Measurements from ENCODE around the gene MAGEF1.

Gene MAGEF1

GRCh38 chr3:184677344-184678316, 34.2 kb downstream of the MAGEF1 start:
- Histone ChIP-seq H3K4me2 (no peak overlapping the region), H4K20me1 (ENCODE audit: insufficient read depth) (no peaks in the 10 kb centered on the region), H2AFZ (ENCODE audit: low read depth) (no peak overlapping the region), H3K9ac (no peak overlapping the region), H3K4me3 (IDR thresholded peaks at IDR 0.05; ENCODE audit: insufficient read depth, low read depth, low read length) (no peak overlapping the region), H3K36me3 (ENCODE audit: insufficient read depth) (no peaks in the 10 kb centered on the region), H3K79me2 (ENCODE audit: insufficient read depth, low read depth) (no peaks in the 10 kb centered on the region), H3K4me1 (ENCODE audit: low read depth, poor library complexity, severe bottlenecking) (no peaks in the 10 kb centered on the region), H3K27ac (no peak overlapping the region), H3K27me3 (ENCODE audit: insufficient read depth, low read depth) (no peaks in the 10 kb centered on the region; the same call in 1 of the 2 replicates)
- TF ChIP-seq, protein P1, sequence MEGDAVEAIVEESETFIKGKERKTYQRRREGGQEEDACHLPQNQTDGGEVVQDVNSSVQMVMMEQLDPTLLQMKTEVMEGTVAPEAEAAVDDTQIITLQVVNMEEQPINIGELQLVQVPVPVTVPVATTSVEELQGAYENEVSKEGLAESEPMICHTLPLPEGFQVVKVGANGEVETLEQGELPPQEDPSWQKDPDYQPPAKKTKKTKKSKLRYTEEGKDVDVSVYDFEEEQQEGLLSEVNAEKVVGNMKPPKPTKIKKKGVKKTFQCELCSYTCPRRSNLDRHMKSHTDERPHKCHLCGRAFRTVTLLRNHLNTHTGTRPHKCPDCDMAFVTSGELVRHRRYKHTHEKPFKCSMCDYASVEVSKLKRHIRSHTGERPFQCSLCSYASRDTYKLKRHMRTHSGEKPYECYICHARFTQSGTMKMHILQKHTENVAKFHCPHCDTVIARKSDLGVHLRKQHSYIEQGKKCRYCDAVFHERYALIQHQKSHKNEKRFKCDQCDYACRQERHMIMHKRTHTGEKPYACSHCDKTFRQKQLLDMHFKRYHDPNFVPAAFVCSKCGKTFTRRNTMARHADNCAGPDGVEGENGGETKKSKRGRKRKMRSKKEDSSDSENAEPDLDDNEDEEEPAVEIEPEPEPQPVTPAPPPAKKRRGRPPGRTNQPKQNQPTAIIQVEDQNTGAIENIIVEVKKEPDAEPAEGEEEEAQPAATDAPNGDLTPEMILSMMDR (conservative IDR thresholded peaks at IDR 0.05; ENCODE audit: low read depth, low read length), result no peak

DNA sequence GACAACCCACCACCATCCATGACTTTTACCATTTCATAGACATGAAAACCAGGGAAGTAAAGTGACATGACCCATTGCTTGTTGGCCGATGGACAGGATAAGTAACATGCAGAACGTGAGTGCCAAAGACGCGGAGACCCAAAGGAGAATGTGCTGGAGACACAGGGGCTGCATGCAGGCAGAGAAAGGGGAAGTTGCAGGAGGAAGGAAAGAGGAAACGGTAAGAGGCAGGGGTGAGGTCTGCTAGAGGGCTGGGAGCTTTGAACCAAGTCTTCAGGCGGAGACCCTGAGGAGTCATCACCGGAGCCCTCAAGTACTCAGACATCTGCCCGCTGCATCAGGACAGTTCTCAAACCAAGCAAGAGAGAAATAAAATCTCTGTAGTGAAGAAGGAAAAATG, 34.9 kb downstream of the MAGEF1 start:
- H3K27me3 ChIP-seq (ENCODE audit: insufficient read depth, low read depth), result no peaks in the 10 kb centered on the region; the same call in 1 of the 2 replicates
- H3K4me2 ChIP-seq, result no peak overlapping the region
- no peaks in the 10 kb centered on the region for H3K4me1 ChIP-seq (ENCODE audit: low read depth, poor library complexity, severe bottlenecking)
- no peaks in the 10 kb centered on the region for H3K36me3 ChIP-seq (ENCODE audit: insufficient read depth)
- TF ChIP-seq, protein P1 (conservative IDR thresholded peaks at IDR 0.05; ENCODE audit: low read depth, low read length), result no peak
- no peak overlapping the region for H3K27ac ChIP-seq
- H3K4me3 ChIP-seq (IDR thresholded peaks at IDR 0.05; ENCODE audit: insufficient read depth, low read depth, low read length), result no peak overlapping the region
- no peak overlapping the region for H2AFZ ChIP-seq (ENCODE audit: low read depth)
- H3K9ac ChIP-seq, result no peak overlapping the region
- no peaks in the 10 kb centered on the region for H3K79me2 ChIP-seq (ENCODE audit: insufficient read depth, low read depth)
- no peaks in the 10 kb centered on the region for H4K20me1 ChIP-seq (ENCODE audit: insufficient read depth)

- Histone ChIP-seq H2AFZ (ENCODE audit: low read depth) (no peak overlapping the region), H3K4me3 (IDR thresholded peaks at IDR 0.05; ENCODE audit: insufficient read depth, low read depth, low read length) (no peak overlapping the region), H3K36me3 (ENCODE audit: insufficient read depth) (no peaks in the 10 kb centered on the region), H3K27me3 (ENCODE audit: insufficient read depth, low read depth) (no peaks in the 10 kb centered on the region; the same call in 1 of the 2 replicates), H3K4me2 (no peak overlapping the region), H3K27ac (no peak overlapping the region), H3K79me2 (ENCODE audit: insufficient read depth, low read depth) (no peaks in the 10 kb centered on the region), H3K9ac (no peak overlapping the region), H3K4me1 (ENCODE audit: low read depth, poor library complexity, severe bottlenecking) (no peaks in the 10 kb centered on the region), H4K20me1 (ENCODE audit: insufficient read depth) (no peaks in the 10 kb centered on the region)
- TF ChIP-seq, protein P1 (conservative IDR thresholded peaks at IDR 0.05; ENCODE audit: low read depth, low read length), result no peak
Measured at GRCh38 chr3:184674626-184675025, 37.2 kb downstream of the MAGEF1 start.

GRCh38 chr3:184672977-184673870, 38.6 kb downstream of the MAGEF1 start:
- Histone ChIP-seq H3K4me2 (no peak overlapping the region), H3K79me2 (ENCODE audit: insufficient read depth, low read depth) (no peaks in the 10 kb centered on the region), H3K27ac (no peak overlapping the region), H3K27me3 (ENCODE audit: insufficient read depth, low read depth) (no peaks in the 10 kb centered on the region; the same call in 1 of the 2 replicates), H3K4me3 (IDR thresholded peaks at IDR 0.05; ENCODE audit: insufficient read depth, low read depth, low read length) (no peak overlapping the region), H2AFZ (ENCODE audit: low read depth) (no peak overlapping the region), H3K36me3 (ENCODE audit: insufficient read depth) (no peaks in the 10 kb centered on the region), H3K9ac (no peak overlapping the region), H3K4me1 (ENCODE audit: low read depth, poor library complexity, severe bottlenecking) (no peaks in the 10 kb centered on the region), H4K20me1 (ENCODE audit: insufficient read depth) (no peaks in the 10 kb centered on the region)
- TF ChIP-seq, protein P1 (conservative IDR thresholded peaks at IDR 0.05; ENCODE audit: low read depth, low read length), result no peak
